Measurements from ENCODE around the gene SGMS1.
"Not testable (repeated sequence)": the region's sequence is repeated elsewhere in the genome, so short reads cannot be mapped to it uniquely, and the experiment has no call there.

Gene SGMS1

GRCh38 chr10:50528206-50528605, 95.5 kb downstream of the SGMS1 start:
- FAIRE-seq = peak; percentile 75

GRCh38 chr10:50527442-50528043, 96.2 kb downstream of the SGMS1 start:
- FAIRE-seq = no peak

- no peak for FAIRE-seq
These were observed 97.6 kb downstream of the SGMS1 start for GRCh38 chr10:50526185-50526584.

GRCh38 chr10:50523357-50523756, 100.4 kb downstream of the SGMS1 start:
- no peak for FAIRE-seq

GRCh38 chr10:50522908-50523307, 100.8 kb downstream of the SGMS1 start:
- no peak for FAIRE-seq

GRCh38 chr10:50520115-50520514, 103.6 kb downstream of the SGMS1 start:
- no peak for FAIRE-seq

GRCh38 chr10:50517626-50518025, 106.1 kb downstream of the SGMS1 start:
- FAIRE-seq = no peak

- FAIRE-seq = no peak
These were observed 107.6 kb downstream of the SGMS1 start for GRCh38 chr10:50516171-50516570.

GRCh38 chr10:50515420-50515819, 108.3 kb downstream of the SGMS1 start:
- FAIRE-seq = no peak

GRCh38 chr10:50514995-50515394, 108.8 kb downstream of the SGMS1 start:
- no peak for FAIRE-seq

GRCh38 chr10:50513956-50514355, 109.8 kb downstream of the SGMS1 start:
- no peak for FAIRE-seq

- no peak for FAIRE-seq
These were observed 110.9 kb downstream of the SGMS1 start for GRCh38 chr10:50512743-50513416.

GRCh38 chr10:50512214-50512595, 111.6 kb downstream of the SGMS1 start:
- no peak for FAIRE-seq

- no peak for FAIRE-seq
These were observed 112.1 kb downstream of the SGMS1 start for GRCh38 chr10:50511492-50512213.

GRCh38 chr10:50510517-50511473, 113.0 kb downstream of the SGMS1 start:
- FAIRE-seq = no peak

- no peak for FAIRE-seq
These were observed 115.3 kb downstream of the SGMS1 start for GRCh38 chr10:50508315-50509051.

GRCh38 chr10:50506861-50507573, 116.7 kb downstream of the SGMS1 start:
- FAIRE-seq = no peak

- no peak for FAIRE-seq
These were observed 119.4 kb downstream of the SGMS1 start for GRCh38 chr10:50504389-50504788.

GRCh38 chr10:50503661-50504320, 120.0 kb downstream of the SGMS1 start:
- FAIRE-seq = no peak

GRCh38 chr10:50503156-50503555, 120.6 kb downstream of the SGMS1 start:
- not testable (repeated sequence) for FAIRE-seq

GRCh38 chr10:50501924-50502452, 121.8 kb downstream of the SGMS1 start:
- no peak for FAIRE-seq

All from islet of Langerhans (tissue), 1 donor.